RKO (cell line): ENCODE results near the gene PML.

Source experiments
- DNase-seq: peaks from one replicate; pipeline ENCODE4 v3.0.0-alpha.2; 2016; ENCODE audit warnings: low spot score

The PML gene

DNA sequence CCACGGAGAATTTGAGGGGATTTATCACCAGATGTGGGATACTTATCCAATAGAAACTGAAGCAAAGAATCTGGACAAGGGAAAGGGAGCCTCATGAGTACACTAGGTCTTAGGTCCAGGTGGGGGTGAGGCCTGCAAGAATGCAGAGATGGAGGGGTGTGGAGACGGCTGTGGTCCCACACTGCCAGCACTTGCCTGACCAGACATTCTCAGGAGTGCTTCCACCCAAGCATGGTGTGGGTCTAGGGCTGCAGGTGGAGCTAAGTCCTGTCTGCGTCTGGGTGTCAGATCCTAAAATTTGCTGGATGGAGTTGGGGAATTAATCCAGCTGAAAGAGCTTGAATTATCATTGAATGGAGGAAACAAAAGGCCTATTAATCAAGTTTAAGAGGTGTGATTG is 14.4 kb downstream of the PML start:
- no peak for DNase-seq

DNA sequence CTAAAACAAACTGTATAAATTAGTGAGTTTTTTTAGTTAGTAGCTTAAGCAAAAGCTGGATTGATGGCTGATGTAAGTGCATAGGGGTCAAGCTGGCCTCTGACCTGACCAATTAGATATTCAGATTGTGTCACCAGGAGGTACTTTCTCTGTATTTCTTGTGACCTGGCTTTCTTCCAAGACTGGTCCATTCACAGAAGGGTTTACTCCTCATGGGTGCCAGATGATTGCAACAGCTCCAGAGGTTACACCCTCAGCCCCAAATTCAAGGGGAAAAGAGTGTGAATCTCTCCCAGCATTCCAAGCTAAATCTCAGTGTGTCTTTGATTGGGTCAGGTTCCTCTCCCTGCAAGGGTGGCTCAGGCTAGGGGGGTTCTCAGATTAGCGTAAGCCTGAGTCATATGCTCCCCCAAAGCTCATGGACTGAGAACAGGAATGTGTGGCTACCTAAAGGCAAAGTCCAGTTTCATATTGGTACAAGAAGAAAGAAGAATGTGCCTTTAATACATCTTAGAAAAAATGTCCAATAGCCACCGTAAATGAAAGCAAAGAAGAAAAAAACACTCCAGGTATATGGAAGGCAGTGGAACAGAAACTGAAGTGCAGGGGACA is 16.5 kb downstream of the PML start:
- DNase-seq = no peak

DNA sequence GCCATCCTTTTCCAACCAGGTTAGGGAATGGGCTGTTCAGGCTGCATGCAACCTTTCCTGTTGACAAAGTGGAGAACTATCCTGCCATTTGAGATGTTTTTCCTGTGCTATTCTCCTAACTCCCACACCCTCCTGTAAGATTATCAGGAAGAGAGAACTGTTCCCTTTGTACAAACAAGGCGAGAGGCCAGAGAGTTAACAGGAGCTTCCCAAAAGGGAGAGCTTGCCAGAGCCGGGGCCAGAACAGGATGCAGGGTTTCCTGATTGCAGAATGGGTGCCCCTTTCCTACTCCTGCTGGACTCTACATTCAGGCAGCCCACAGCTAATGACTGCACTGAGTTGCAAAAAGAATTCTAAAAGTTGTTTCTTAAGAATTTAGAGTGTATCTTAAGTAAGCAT is 17.1 kb downstream of the PML start:
- DNase-seq = no peak

DNA sequence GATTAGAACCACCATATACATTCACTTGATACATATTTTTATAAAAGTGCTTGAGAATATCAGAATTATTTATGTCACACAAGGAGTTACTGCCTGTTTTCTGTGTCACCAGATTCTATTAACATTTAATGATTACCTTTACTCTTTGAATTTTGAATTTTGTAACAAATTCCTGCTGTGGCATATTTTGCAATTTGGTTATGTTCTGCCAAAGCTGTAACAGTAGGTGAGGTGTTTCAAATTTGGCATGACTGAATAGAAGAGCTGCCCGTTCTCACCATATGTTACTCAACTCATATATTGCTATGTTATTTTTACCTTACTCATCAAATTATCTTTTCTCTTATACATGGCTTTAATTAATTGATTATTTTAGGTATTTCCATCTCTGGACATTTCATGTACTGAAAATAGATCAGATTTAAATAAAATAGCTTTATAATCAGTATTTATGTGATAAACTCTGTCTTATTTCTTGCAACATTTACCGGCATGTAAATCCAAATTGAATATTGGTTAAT is 18.9 kb downstream of the PML start:
- DNase-seq = no peak

DNA sequence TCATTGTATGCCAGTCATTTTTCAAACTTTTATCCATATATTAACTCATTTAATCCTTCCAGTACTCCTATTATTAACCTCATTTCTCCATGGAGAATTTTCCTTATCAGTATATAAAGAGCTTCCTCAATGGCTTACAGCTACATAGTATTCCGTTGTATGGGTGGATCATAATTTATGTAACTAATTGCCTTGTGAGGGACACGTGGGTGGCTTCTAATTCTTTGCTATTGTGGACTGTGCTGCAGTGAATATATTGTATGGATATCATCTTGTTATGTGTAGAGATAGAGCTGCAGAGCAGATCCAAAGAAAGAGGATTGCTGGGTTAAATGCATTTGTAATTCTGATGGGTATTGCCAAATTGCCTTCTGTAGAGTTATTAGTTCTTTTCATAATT is 25.2 kb downstream of the PML start:
- no peak for DNase-seq

DNA sequence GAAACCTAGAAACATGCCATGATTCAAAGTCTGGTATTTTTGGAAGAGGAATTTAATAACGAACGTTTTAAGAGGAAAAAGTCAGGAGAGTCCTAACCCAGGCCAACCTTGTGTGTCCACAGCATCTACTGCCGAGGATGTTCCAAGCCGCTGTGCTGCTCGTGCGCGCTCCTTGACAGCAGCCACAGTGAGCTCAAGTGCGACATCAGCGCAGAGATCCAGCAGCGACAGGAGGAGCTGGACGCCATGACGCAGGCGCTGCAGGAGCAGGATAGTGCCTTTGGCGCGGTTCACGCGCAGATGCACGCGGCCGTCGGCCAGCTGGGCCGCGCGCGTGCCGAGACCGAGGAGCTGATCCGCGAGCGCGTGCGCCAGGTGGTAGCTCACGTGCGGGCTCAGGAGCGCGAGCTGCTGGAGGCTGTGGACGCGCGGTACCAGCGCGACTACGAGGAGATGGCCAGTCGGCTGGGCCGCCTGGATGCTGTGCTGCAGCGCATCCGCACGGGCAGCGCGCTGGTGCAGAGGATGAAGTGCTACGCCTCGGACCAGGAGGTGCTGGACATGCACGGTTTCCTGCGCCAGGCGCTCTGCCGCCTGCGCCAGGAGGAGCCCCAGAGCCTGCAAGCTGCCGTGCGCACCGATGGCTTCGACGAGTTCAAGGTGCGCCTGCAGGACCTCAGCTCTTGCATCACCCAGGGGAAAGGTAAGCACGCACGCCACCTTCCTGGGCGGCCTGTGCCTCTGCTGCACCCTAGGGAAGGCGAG is 28.4 kb downstream of the PML start:
- DNase-seq = no peak

DNA sequence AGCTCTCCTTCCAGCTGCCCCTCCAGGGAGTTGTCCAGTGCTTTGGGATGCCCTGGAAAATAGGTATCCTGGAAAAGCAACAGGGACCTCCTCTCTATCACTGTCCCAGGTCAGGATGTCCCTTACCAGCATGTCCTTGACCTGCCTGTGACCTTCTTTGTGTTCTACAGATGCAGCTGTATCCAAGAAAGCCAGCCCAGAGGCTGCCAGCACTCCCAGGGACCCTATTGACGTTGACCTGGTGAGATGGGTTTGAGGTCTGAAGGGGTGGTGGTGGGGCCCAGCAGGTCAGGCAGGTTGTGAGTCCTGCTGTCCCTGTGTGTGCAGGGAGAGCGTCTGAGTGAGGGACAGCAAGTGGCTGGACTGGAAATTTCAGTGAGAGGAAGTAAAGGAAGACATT is 30.2 kb downstream of the PML start:
- DNase-seq = no peak

DNA sequence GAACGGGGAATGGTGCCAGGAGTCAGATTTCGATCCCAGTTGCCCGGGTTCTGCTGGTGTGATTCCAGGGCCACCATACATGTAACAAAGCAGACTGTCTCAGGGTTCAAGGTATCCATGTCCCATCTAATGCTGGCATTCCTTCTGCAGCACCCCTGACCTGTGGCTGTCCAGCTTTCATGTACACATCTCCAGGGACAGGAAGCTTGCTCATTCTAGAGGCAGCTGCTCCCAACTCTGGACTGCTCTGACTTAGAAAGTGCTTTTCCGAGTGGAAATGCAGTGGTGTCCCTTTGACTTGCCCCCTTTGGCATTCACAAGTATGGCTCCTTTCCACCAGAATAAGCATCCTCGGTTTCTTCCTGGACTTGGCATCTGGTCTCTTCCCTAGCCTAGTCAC is 30.9 kb downstream of the PML start:
- DNase-seq = no peak

DNA sequence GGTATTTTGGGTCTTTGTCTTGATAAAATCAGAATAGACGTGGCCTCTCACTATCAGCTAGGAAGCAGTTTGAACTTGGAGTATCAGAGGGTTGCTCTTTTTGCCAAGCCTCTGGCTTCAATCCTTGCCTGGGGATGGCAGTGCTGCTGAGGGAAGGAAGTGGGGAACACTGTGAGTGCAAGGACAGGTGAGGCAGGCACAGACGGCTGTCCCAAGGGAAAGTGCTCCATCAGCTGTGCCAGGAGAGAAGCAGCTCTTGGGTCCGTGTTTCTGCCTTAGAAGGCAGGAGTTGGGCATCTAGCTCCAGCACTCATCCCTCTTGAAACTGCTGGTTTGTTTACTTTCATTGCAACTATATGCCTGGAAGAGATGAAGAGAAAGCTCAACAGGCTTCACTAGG is 33.2 kb downstream of the PML start:
- DNase-seq = no peak

DNA sequence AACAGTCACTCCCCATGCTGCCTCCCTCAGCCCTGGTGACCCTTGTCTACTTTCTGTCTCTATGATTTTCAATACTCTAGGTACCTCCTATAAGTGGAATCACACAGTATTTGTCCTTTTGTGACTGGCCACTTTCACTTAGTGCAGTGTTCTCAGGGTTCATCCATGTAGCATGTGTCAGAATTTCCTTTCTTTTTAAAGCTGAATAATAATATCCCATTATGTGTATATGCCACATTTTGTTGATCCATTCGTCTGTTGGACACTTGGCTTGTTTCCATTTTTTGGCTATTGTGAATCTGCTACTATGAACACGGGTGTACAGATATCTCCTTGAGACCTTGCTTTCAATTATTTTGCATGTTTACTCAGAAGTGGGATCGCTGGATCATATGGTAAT is 34.1 kb downstream of the PML start:
- no peak for DNase-seq

DNA sequence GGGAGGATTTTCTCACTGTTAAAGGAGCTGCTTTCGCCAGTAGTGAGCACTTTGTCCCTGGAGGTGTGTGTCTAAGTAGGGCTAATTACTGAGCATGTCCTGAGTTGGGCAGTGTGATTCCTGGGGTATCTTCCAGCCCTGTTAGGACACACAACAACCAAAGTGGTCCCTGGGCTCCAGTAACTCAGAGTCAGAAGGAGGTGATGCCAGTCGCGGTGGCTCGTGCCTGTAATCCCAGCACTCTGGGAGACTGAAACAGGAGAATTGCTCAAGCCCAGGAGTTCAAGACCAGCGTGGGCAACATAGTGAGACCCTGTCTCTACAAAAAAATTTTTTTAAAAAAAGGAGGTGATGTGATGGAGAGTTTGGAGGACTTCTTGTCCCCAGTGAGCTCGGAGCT is 37.5 kb downstream of the PML start:
- DNase-seq = no peak

DNA sequence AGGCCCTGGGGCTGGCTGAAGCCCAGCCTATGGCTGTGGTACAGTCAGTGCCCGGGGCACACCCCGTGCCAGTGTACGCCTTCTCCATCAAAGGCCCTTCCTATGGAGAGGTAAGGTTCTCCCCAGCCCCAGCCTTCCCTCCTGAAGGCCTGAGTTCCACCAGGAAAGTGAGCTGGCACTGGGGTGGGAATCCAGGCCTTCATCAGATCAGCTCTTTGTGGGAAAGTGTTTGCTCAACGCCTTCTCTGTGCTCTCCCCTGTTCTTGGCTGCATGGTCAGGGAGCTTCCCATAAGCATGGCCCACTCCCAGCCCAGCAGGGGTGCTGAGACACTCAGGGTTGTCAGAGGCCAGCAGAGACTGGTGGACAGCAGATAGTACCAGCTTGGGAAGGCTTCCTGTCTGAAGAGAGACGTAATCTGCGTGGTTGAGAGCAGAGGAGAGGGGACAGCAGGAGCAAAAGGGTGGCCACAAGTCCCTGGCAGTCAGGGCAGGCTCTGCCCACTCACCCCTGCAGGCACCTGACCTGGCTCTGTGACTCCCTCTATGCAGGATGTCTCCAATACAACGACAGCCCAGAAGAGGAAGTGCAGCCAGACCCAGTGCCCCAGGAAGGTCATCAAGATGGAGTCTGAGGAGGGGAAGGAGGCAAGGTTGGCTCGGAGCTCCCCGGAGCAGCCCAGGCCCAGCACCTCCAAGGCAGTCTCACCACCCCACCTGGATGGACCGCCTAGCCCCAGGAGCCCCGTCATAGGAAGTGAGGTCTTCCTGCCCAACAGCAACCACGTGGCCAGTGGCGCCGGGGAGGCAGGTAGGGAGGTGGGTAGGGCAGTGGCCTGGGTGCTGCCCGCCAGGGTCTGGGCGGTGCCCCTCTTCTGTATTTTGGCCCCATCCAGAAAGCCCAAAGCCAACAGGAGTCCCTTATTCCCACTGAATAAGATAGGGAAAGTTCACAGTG is 38.4 kb downstream of the PML start:
- no peak for DNase-seq

DNA sequence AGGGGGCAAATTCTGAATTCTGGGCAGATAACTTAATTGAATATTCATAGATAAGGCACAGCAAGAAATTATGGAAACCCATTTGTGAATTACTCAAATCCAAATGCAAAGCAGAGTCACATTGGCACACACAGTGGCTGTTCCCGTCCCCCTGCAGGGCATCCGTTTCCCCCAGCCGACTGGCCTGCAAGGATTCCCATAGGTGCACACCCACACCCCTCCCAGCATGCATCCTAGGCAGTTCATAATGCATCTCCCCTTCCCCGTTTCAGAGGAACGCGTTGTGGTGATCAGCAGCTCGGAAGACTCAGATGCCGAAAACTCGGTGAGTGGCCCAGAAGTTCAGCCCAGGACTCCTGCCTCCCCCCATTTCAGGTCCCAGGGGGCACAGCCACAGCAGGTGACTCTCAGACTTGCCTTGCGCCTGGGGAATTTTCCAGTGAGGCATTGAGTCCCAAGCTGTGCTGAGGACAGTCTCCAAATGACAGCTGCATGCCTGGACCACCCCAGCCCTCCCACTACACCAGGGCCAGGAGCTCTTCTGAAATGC is 39.8 kb downstream of the PML start:
- no peak for DNase-seq

DNA sequence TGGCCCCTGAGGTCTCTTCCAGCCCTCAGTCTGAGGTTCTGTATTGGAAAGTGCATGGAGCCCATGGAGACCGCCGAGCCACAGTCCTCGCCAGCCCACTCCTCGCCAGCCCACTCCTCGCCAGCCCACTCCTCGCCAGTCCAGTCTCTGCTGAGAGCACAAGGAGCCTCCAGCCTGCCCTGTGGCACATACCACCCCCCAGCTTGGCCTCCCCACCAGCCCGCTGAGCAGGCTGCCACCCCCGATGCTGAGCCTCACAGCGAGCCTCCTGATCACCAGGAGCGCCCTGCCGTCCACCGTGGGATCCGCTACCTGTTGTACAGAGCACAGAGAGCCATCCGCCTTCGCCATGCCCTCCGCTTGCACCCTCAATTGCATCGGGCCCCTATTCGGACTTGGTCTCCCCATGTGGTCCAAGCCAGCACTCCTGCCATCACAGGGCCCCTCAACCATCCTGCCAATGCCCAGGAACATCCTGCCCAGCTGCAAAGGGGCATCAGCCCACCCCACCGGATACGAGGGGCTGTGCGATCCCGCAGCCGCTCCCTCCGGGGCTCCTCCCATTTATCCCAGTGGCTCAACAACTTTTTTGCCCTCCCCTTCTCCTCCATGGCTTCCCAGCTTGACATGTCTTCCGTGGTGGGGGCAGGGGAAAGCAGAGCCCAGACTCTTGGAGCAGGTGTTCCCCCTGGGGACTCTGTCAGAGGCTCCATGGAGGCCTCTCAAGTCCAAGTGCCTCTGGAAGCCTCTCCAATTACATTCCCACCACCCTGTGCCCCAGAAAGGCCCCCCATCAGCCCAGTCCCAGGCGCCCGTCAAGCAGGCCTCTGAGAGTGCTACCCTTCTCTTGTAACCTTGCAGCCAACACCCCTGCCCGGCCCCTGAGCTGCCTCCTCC is 40.9 kb downstream of the PML start:
- no peak for DNase-seq

DNA sequence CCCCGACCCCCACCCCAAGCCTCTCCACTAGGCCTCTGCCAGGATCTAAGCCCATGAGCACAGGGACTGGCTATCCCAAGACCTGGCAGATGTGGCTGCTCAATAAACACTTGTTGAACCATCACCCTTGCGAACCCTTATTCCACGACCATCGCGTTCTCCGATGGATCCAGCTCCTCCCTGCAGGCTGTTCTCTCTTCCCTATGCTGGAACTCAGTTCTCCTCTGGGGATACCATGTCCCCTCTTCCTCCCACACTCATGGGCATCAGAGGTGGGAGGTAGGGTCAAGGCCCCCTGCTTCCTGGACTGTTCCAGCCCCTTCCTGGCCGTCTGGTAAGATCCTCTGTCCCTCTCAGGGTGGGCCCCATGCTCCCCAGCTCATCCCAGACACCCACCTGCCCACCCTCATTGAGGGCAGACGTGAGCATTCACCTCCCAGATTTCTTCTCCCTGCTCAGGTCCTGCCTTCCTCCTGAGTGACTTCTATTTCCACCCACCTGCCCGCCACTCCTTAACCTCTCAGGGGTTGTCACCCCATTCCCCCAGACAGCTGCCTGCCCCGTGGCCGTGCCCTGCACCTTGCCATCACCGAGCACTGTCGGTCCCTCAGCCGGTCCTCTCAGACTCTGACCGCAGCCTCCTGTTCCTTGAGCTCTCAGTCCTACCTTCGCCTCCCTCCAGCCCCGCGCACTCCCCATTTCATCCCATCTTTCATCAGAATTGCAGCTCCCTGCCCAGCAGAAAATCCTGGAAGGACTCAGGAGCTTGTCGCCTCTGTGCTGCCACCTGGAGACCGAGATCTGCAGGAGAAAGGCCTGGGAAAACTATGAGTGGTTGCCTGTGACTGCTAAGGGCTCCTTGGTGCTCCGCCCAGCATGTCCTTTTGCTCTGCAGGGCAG is 42.0 kb downstream of the PML start:
- DNase-seq = peak; percentile 50

DNA sequence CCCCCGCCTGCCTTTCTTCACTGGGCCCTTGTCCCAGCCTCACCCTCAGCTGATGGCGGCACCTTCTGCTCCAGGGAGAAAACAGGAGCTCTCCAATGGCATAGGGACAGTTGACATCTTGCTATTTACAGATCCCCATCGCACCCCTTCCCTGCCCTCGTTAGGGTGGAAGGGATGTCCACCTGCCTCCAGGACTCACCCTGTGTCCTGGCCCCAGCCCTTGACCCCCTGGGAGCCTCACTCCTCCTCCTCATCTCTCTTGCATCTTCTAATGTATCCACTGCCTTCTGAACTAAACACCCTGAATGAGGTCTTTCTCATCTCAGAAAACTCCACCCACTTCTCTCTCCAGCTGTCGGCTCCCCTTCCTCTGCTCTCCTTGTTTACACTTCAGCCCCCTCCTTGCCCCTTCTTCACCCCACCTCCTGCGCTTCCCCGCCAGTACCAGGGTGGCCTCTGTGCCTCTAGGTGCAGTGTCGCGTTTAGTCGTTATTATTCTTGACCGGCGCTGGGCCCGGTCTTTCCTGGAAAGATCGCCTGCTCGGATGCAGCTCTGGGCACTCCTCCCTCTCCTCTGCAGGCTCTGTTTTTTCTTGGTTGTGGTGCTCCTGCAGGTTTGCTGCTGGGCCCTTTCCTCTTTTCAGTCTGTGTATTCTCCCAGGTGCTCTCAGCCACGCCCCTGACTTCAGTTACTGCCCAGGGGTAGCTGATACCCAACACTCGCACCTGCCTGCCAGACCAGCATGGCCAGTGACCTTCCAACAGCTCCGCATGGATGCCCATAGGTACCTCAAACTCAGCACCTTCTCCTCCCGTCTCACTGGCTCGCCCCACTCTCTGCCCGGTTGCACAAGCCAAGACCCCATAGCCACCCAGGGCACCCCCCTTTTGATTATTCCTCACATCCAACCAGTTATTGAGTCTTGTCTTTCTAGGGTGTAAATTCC is 42.9 kb downstream of the PML start:
- no peak for DNase-seq

DNA sequence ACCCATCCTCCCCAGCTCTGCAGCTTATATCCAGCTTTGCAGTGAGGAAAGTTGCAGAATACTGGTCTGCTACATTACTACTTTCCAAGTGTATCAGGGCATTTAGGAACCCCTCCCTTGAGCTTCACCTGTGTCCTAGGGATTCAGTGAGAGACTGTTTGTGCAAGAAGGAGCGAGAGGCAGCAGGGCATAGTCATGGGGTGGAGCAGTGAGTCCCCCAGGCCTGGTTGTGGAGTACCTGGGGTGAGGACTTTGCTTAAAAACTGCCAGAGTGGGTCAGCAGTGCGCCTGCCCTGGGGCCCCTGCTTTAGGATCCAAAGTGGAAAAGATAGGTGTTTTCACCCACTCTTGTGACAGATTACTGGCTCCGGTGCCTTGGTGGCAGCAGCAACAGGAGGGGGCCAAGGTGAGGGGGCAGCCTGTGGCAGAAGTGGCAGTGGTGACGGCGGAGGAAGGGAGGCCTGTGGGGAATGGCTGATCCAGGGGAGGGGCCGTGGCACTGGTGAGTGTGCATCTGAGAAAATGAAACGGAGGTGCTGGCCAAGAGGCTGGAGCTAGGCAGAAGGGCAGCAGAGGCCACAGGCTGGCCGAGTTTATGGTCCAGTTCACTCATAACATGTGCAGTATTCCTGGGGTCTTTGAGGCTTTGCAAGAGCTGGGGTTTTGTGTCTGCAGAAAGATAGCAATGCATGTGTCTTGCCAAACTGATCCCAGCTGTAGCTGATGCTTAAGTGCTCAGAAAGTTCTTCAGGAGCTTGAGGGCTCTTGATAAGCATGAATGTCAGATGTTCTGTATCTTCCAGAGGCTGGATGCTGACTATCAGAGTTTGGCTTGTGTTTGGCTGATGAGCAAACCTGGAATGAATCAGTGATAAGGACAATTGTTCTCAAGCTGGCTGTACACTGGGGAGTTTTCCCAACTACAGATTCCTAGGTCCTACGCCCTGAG is 44.5 kb downstream of the PML start:
- no peak for DNase-seq

DNA sequence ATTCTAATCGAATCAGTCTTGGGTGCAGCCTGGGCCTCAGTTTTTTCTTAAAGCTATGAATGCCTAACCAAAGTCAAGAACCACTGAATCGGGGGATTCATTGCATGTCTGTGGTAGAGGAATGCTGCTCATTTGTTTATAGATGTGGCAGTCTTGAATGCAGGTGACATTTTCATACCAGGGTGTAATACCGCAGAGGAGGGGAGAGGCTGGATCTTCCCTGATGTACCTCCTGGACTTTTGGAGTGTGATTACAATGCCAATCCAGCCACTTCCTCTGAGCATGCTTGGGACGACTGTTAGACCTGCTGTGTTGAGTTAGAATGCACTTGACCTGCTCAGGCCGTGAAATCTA is 45.1 kb downstream of the PML start:
- no peak for DNase-seq
